Mononuclear cell (primary cell): ENCODE results near the gene IGSF11. TPM values are rescaled to one million over a fixed set of nuclear protein-coding genes. Genes with fewer than 3 reads are reported as not detected.
"Not testable (repeated sequence)": the region's sequence is repeated elsewhere in the genome, so short reads cannot be mapped to it uniquely, and the experiment has no call there.

Source experiments
- H3K27me3 ChIP-seq: 2 replicates; pipeline ENCODE4 v1.6.0; 2011; ENCODE audit warnings: low read length, control low read depth; ENCODE audit not compliant: insufficient read depth
- H3K4me1 ChIP-seq: 2 replicates; pipeline ENCODE4 v1.5.1; 2011; ENCODE audit warnings: mild to moderate bottlenecking, low read length, control low read depth; ENCODE audit not compliant: insufficient read depth
- H3K4me3 ChIP-seq: 2 replicates; pipeline ENCODE4 v1.5.1; 2011; ENCODE audit warnings: mild to moderate bottlenecking, low read length, moderate library complexity
- H3K9me3 ChIP-seq: 2 replicates; pipeline ENCODE4 v1.5.1; 2011; ENCODE audit warnings: low read depth, mild to moderate bottlenecking, control low read depth, low read length
- total RNA-seq: library from RNA; depleted of rRNA; stranded (reverse); fragments of >200 nt; gene quantifications from one replicate; pipeline ENCODE4 v1.2.3, GENCODE V29; 2012

The IGSF11 gene, protein sequence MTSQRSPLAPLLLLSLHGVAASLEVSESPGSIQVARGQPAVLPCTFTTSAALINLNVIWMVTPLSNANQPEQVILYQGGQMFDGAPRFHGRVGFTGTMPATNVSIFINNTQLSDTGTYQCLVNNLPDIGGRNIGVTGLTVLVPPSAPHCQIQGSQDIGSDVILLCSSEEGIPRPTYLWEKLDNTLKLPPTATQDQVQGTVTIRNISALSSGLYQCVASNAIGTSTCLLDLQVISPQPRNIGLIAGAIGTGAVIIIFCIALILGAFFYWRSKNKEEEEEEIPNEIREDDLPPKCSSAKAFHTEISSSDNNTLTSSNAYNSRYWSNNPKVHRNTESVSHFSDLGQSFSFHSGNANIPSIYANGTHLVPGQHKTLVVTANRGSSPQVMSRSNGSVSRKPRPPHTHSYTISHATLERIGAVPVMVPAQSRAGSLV
- 0.10 TPM for total RNA-seq

DNA sequence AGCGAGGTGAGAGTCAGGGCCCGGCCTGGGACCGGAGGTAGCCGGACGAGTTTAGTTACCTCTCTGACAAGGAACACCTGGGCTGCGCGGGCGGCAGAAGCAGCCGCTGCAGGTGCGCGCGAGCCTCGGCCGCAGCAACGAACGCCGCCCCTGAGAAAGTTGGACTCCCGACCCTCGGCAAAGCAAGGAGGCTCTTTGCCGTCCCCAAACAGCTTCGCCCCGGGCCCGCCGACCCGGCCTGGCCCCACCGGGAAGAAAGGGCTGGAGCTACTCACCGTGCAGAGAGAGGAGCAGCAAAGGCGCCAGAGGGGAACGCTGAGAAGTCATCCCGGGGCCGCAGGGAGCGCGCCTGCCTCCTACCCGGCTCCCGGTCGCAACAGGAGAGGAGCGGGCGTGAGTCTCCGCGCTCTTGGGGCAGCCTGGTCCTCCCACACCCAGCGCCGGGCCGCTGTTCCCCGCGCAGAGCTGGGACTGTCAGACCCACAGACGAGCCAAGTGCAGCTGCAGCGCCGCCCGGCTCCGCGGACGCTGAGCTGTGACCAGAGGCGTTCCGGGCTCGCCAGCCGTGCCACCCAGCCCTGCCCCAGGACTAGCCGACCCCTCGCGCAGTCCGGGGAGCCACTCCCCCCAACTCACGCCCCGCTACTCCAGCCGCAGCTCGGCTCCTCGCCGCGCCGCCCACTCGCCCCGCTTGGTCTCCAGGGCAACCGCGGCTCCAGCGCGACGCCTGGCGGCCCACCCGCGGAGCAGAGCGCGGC is at the start of gene IGSF11:
Gene IGSF11 (minus strand): TSS at position 591 of the 758 bp plus-strand sequence. CDS start 264 bp downstream, at position 327.
- peaks cover 63% of the 10 kb centered on the region for H3K27me3 ChIP-seq
- peak within 1 kb of the TSS; percentile 27 for H3K4me3 ChIP-seq
- H3K9me3 ChIP-seq: no peaks in the 10 kb centered on the region
- H3K4me1 ChIP-seq: peaks cover 3% of the 10 kb centered on the region

DNA sequence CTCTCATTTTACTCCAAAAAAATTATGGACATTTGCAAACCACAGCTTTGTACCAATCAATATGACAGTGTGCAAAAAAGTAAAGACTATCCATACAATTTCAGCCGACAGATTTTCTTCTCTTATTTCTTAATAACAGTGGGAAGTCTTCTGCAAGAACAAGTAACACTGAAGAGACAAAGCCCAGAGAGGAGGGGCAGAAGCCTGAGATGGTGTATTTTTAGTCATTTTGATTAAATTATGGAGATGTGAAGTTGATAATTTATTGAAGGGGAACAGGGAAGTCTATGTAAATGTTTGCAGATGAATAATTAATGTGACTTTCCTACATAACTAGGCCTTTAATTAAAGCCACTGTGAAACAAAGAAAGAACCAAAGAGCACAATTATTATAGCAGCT is 45.7 kb upstream of the IGSF11 start:
- Histone ChIP-seq H3K4me3 (no peak overlapping the region), H3K27me3 (no peaks in the 10 kb centered on the region), H3K4me1 (no peaks in the 10 kb centered on the region), H3K9me3 (no peaks in the 10 kb centered on the region)

DNA sequence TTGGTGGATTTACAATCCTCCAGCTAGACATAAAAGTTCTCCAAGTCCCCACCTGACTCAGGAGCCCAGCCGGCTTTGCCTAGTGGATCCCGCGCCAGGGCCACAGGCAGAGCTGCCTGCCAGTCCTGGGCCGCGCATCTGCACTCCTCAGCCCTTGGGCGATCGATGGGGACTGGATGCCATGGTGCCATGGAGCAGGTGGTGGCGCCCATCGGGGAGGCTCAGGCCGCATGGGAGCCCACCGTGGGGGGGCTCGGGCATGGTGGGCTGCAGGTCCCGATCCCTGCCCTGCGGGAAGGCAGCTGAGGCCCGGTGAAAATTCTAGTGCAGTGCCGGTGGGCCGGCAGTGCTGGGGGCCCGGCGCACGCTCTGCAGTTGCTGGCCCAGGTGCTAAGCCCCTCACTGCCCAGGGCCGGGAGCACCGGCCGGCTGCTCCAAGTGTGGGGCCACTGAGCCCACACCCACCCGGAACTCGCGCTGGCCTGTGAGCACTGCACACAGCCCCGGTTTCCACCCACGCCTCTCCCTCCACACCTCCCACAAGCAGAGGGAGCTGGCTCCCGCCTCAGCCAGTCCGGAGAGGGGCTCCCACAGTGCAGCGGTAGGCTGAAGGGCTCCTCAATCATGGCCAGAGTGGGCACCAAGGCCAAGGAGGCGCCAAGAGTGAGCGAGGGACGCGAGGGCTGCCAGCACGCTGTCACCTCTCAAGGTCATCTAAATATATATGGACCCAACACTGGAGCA is 38.8 kb upstream of the IGSF11 start:
- Histone ChIP-seq H3K9me3 (no peaks in the 10 kb centered on the region), H3K4me3 (no peak overlapping the region), H3K27me3 (no peaks in the 10 kb centered on the region), H3K4me1 (no peaks in the 10 kb centered on the region)

DNA sequence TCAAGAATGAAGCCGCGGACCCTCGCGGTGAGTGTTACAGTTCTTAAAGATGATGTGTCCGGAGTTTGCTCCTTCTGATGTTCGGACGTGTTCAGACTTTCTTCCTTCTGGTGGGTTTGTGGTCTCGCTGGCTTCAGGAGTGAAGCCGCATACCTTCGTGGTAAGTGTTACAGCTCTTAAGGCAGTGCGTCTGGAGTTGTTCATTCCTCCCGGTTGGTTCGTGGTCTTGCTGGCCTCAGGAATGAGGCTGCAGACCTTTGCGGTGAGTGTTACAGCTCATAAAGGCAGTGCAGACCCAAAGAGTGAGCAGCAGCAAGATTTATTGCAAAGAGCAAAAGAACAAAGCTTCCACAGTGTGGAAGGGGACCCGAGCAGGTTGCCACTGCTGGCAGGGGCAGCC is 37.8 kb upstream of the IGSF11 start:
- H3K9me3 ChIP-seq, H3K4me3 ChIP-seq, H3K27me3 ChIP-seq, H3K4me1 ChIP-seq: not testable (repeated sequence)

DNA sequence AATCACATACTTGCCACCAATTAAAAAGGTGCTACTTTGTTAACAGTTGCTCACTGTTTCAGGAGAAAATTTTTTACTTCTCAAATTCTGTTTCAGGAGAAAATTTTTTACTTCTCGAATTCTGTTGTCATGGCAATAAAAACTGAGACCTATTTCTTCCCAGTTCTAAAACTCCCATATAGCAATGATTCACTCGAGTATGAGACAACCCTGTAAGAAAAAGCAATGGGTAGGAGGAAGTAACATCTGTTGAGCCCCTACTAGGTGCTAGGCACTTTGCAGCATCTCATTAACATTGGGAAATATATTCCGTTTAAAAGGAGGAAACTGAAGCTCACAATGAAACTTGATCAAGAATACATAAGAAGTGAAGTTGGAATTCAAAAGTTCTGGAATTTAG is 35.1 kb upstream of the IGSF11 start:
- H3K9me3 ChIP-seq: no peaks in the 10 kb centered on the region
- no peaks in the 10 kb centered on the region for H3K4me1 ChIP-seq
- H3K27me3 ChIP-seq: no peaks in the 10 kb centered on the region
- H3K4me3 ChIP-seq: no peak overlapping the region

DNA sequence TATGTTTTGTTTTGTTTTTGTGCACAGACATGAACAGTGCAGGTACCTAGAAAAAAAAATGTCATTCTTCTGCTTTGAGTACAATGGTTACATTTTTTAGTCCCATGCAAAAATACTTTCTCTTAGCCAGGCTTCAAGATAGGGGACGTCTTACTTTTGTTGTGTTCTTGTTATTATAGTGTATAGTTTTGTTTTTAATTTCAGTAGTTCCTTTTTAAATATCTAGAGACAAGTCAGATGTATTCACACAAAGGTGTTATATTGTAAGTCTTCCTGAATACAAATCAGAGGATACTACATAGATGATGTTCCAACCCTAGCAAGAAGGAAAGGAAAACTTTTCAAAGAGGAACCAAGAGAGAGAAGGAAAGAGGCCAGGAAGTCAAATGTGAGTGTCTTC is 28.8 kb upstream of the IGSF11 start:
- H3K27me3 ChIP-seq: no peaks in the 10 kb centered on the region
- H3K9me3 ChIP-seq: no peaks in the 10 kb centered on the region
- no peaks in the 10 kb centered on the region for H3K4me1 ChIP-seq
- no peak overlapping the region for H3K4me3 ChIP-seq

DNA sequence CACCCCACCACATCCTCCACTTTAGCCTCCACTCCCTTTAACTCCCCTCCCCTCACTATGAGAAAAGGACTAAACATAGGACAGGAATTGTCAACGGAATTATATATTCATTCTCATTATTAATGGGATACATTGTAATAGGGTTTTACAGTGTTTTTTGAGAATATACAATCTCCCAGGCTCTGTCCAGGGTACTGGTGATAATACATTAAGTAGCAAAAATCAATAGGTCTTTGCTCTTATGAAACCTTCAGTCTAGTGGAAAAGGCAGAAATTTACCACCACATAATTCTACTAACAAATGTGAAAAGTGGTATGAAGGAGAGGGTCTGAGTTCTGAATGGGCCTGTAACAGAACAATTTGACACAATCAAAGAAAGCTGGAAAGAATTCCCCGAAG is 28.2 kb upstream of the IGSF11 start:
- Histone ChIP-seq H3K9me3 (no peaks in the 10 kb centered on the region), H3K4me1 (no peaks in the 10 kb centered on the region), H3K4me3 (no peak overlapping the region), H3K27me3 (no peaks in the 10 kb centered on the region)

DNA sequence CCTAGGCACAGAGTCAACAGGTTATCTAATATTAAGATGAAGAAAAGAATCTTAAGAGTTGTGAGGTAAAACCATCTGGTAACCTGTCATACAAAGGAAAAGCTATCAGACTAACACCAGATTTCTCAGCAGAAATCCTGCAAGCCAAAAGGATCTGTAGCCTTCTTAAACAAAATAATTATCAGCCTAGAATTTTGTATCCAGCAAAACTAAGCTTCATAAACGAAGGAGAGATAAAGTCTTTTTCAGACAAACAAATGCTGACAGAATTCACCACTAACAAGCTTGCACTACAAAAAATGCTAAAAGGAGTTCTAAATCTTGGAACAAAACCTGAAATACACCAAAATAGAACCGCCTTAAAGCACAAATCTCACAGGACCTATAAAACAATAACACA is 9.9 kb upstream of the IGSF11 start:
- Histone ChIP-seq H3K4me3 (no peak overlapping the region), H3K4me1 (no peaks in the 10 kb centered on the region), H3K27me3 (peaks cover 5% of the 10 kb centered on the region), H3K9me3 (no peaks in the 10 kb centered on the region)

DNA sequence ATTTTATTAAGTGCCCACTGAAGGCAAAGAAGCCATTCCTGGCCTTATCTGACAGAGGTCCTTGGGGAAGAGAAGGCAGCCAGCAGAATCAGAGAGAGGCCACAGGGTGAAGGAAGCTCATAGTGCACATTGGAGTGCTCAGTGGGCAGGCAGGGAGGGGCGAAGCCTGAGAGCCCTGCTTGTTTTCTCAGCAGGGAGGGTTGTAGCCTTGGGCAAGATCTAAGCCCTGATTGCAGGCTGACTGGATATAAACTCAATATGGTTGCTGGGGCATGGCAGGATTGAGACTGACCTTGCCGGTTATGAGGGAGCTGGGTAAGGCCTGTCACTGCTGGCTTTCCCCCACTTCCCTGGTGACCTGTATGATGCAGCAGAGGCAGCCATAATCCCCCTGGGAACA is 7.5 kb upstream of the IGSF11 start:
- Histone ChIP-seq H3K4me3 (no peak overlapping the region), H3K9me3 (no peaks in the 10 kb centered on the region), H3K4me1 (no peaks in the 10 kb centered on the region), H3K27me3 (peaks cover 16% of the 10 kb centered on the region)

DNA sequence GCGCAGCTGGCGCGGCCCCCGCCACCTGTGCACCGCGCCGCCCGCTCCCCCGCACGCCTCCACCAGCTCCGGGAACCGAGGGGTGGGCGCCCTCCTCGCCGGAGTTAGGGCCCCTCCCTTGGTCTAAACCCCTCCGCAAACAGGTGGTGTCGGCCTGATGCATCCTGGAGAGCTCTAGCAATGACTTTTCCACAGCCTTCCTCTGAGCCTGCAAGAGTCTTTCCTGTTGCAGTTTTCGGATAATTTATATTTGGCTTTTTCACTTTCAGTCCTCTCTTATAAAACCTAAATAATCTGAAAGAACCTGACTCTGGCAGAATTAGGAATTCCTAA is 334 bp upstream of the IGSF11 start:
- H3K27me3 ChIP-seq: peaks cover 63% of the 10 kb centered on the region
- H3K9me3 ChIP-seq: no peaks in the 10 kb centered on the region
- no peak overlapping the region for H3K4me3 ChIP-seq
- H3K4me1 ChIP-seq: peaks cover 3% of the 10 kb centered on the region

DNA sequence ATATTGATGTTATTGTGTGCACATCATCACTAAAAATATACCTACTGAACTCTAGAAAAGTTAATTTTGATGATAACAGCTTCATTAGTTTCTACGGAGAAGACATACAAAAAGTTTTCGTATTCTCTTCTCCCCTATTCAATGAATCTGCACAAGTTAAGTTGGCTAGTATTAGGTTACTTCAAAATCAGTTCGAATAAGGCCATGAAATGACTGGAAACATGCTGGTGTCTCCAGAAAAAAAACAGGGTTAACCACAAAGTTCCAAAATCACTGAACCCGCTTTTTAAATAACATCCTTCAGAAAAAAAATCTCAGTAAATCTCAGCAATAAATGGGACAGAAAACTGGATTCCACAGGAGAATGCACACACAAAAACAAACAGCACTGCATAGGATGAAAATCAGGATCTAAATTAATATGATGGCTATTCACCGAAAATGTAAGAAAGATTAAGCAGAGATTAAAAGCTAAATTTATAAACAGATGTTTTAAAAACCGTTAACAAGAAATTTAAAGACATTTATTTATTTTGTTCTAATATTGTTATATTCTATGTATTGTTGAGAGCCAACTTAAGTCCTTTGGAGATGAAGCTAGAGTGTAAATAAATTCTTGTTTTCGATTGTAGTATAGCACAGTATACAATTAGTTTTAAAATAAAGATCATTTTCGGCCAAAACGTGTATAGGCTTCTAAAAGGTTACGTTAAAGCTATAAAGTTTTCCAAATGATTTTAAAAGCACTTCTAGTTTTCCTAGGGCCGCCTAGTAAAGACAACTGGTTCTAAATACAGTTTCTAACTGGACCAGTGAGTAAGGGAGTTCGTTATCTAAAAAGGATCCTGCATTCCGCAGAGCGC is 1.0 kb downstream of the IGSF11 start:
- H3K4me1 ChIP-seq: peaks cover 3% of the 10 kb centered on the region
- no peaks in the 10 kb centered on the region for H3K9me3 ChIP-seq
- H3K4me3 ChIP-seq: no peak overlapping the region
- H3K27me3 ChIP-seq: peaks cover 61% of the 10 kb centered on the region

DNA sequence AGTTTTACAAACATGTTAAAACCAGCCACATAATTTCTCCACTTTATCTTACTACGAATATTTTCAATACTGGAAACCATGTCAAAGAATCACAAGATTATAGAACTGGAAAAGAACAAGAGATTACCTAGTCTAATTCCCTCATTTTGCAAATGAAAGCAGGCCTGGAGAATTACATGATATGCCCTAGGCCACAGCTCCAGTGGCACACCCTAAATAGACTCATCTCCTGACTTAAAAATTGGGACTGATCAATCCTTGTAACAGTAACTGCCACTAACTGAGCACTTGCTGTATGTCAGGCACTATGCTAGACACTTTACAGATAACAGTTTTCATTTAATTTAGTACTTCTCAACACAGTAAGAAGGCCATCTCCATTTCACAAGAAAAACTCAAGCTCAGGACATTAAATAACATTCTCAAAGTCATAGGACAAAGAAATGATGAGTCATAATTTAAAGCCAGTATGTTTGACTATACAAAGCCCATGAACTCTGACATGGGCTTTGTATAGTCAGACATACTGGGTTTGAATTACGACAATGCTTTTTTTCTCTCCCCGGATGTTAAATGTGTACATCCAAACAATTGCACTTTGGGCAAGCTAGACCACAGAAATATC is 9.4 kb downstream of the IGSF11 start:
- H3K4me3 ChIP-seq: no peak overlapping the region
- H3K27me3 ChIP-seq: no peaks in the 10 kb centered on the region
- no peaks in the 10 kb centered on the region for H3K4me1 ChIP-seq
- H3K9me3 ChIP-seq: no peaks in the 10 kb centered on the region

DNA sequence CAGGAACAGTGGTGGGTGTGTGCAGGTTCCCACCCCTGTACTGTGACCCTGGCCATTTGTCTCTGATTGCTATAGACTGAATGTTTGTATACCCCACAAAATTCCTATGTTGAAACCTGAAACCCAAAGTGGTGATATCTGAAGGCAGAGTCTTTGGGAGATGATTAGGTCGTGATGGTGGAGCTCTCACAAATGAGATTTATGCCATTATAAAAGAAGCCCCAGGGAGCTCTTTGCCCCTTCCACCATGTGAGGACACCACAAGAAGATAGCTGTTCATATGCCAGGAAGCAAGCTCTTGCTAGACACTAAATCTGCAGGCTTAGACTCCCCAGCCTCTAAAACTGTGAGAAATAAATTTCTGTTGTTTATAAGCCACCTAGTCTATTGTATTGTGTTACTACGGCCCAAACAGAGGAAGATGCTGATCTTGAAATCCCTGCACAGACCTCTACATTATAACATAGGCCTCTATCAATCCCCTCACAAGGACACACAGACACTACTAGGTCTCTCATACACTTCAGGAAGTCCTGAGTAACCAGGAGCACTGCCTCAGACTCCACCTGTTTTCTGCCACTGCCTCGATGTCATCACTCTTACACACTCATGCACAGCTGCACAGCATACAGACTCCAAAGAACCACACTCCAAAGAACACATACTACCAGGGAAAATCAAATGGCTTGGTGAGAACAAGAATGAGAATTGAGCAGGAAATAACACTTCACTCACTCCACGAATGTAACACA is 14.7 kb downstream of the IGSF11 start:
- no peaks in the 10 kb centered on the region for H3K9me3 ChIP-seq
- H3K27me3 ChIP-seq: no peaks in the 10 kb centered on the region

More for the DNA sequence above, 14.7 kb downstream of the IGSF11 start:
- Histone ChIP-seq H3K4me1 (no peaks in the 10 kb centered on the region), H3K4me3 (no peak overlapping the region)
